GM12892 (cell line): ENCODE measurements around the gene PCNT.

Experiments used
- POLR2A ChIP-seq: IDR thresholded peaks from 2 replicates; pipeline ENCODE4 v1.6.1; 2011; ENCODE audit warnings: low read depth, low read length, control low read depth
- POLR2AphosphoS5 ChIP-seq: IDR thresholded peaks from 2 replicates; pipeline ENCODE4 v1.6.1; 2011; ENCODE audit warnings: low read depth, low read length, control low read depth

DNA sequence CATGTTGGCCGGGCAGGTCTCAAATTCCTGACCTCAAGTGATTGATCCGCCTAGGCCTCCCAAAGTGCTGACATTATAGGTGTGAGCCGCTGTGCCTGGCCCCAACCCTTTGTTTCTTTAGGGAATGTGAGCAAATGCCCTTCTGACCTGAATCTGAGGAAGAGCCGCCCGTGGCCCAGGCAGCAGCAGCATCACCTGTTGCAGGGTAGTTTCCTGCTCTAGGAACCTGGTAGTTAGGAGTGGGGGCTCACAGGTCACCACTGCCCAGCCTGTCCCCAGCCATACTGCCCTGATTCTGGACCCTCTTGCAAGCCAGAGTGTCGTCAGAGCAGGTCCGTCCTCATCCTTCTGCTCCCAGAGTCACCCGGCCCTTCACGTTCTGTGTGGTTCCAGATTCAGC is 24.8 kb upstream of the PCNT start:
- no peak for TF ChIP-seq POLR2A
- no peak for TF ChIP-seq POLR2AphosphoS5
